ENCODE data around the gene TBC1D22B. TPM values are rescaled to one million over a fixed set of nuclear protein-coding genes. Genes with fewer than 3 reads are reported as not detected.
A peak's percentile ranks its signal among the peaks of the same experiment; 100 is the strongest.

TBC1D22B gene
- total and polyA plus RNA-seq, 2 experiments from 2014 or later: 5.0 to 8.3 TPM

- no peak for DNase-seq
- no peaks in the 10 kb centered on the region for H3K27me3 ChIP-seq (replicated peaks; ENCODE audit: insufficient read depth)
- H3K4me2 ChIP-seq (ENCODE audit: unreplicated experiment): no peak overlapping the region
- peaks cover 11% of the 10 kb centered on the region for H3K4me1 ChIP-seq (ENCODE audit: insufficient read depth)
- no peaks in the 10 kb centered on the region for H3F3A ChIP-seq (ENCODE audit: insufficient read depth)
- WGBS, 2 experiments (ENCODE audit: low coverage in 1 of 2, low lambda C conversion rate in 2 of 2, missing lambda C conversion rate in 2 of 2): 80 to 92% methylated on average over 3 of the region's 3 CpGs
- H2AFZ ChIP-seq: no peak overlapping the region
- no peak overlapping the region for H3K9ac ChIP-seq
- no peaks in the 10 kb centered on the region for H4K20me1 ChIP-seq (ENCODE audit: insufficient read depth)
- no peak overlapping the region for H3K4me3 ChIP-seq
- no peaks in the 10 kb centered on the region for H3K9me2 ChIP-seq (ENCODE audit: insufficient read depth)
- no peaks in the 10 kb centered on the region for H3K36me3 ChIP-seq (ENCODE audit: low read depth)
- peaks cover 21% of the 10 kb centered on the region for H3K79me2 ChIP-seq (ENCODE audit: insufficient read depth)
- in situ Hi-C loops (cut with MboI): no loop called here
- TF ChIP-seq EZH2 (IDR thresholded peaks at IDR 0.05; ENCODE audit: insufficient read depth, poor library complexity, severe bottlenecking) (no peak), EZH2phosphoT487 (IDR thresholded peaks at IDR 0.05; ENCODE audit: insufficient read depth, low read depth) (no peak)
- H3K27ac ChIP-seq: no peak overlapping the region
- H3K9me3 ChIP-seq (ENCODE audit: low read depth): no peaks in the 10 kb centered on the region
These were observed 93.5 kb downstream of the TBC1D22B start for GRCh38 chr6:37351027-37351426.

DNA sequence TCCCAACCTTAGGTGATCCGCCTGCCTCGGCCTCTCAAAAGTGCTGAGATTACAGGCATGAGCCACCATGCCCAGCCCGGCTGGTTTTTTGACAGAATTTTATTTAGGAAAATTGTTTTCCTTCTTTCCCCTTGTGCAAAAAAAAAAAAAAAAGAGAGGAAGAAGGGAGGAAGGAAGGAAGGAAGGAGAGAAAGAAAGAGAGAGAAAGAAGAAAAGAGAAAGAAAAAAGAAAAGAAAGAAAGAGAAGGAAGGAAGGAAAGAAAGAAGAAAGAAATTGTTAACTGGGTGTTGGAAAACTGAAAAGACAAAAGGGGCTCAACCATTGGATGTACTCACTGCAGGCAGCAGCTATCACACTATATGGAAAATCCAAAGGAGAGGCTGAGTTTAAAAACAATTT, 94.8 kb downstream of the TBC1D22B start:
- H3K27me3 ChIP-seq (replicated peaks; ENCODE audit: insufficient read depth): no peaks in the 10 kb centered on the region
- no peak overlapping the region for H3K4me3 ChIP-seq
- in situ Hi-C loops (cut with MboI): no loop called here

DNA sequence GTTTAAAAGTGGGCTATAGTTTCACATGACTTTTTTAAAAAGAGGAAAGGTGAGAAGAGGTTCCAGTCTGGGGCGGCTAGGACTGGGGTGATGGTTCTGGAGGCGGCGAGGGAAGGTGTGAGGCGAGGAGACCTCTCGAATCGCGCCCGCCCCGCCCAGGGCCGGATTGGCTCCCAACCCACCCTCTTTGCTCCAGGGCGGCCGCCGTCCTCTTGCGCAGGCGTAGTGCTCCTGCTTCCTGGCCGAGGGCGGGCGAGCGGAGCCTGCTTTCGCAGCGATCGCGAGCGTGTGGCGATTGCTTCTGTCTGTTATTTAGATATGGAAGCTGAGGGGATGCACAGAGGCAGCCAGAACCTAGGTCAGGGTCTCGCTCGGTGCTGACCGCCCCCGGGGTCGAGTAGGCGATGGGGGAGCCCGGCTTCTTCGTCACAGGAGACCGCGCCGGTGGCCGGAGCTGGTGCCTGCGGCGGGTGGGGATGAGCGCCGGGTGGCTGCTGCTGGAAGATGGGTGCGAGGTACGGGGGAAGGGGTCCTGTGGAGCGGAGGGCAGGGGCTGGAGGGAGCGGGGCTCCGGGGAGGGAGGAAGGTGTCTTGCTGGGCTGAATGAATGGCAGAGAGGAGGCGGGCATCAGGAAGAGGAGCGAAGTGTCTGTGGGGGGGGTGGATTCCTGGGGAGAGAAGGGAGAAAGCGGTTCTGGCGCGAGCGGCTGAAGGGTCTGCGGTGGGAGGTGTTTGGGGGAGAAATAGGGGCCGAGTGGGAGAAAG, 96.4 kb downstream of the TBC1D22B start, which contains the start of gene RNF8:
TSS of gene RNF8 (plus strand) at position 223 of the 765 bp plus-strand sequence. CDS start at position 405, 182 bp downstream.
- in situ Hi-C loops (cut with MboI): no loop called here
- Histone ChIP-seq H3K9me3 (ENCODE audit: low read depth) (no peaks in the 10 kb centered on the region), H3K9ac (peak within 1 kb of the TSS; percentile 89), H3K9me2 (ENCODE audit: insufficient read depth) (no peaks in the 10 kb centered on the region), H2AFZ (peak within 1 kb of the TSS; percentile 95), H3K4me1 (ENCODE audit: insufficient read depth) (peaks cover 11% of the 10 kb centered on the region), H3K27ac (peak within 1 kb of the TSS; percentile 28), H3F3A (ENCODE audit: insufficient read depth) (no peaks in the 10 kb centered on the region), H3K27me3 (replicated peaks; ENCODE audit: insufficient read depth) (no peaks in the 10 kb centered on the region), H3K36me3 (ENCODE audit: low read depth) (no peaks in the 10 kb centered on the region), H3K4me2 (ENCODE audit: unreplicated experiment) (peak within 1 kb of the TSS; percentile 91), H4K20me1 (ENCODE audit: insufficient read depth) (no peaks in the 10 kb centered on the region), H3K4me3 (peak within 1 kb of the TSS; percentile 81), H3K79me2 (ENCODE audit: insufficient read depth) (peaks cover 50% of the 10 kb centered on the region)
- TF ChIP-seq EZH2phosphoT487 (IDR thresholded peaks at IDR 0.05; ENCODE audit: insufficient read depth, low read depth) (no peak), EZH2 (IDR thresholded peaks at IDR 0.05; ENCODE audit: insufficient read depth, poor library complexity, severe bottlenecking) (no peak)
- peak; percentile 95 for DNase-seq
- WGBS, 2 experiments (ENCODE audit: low coverage in 1 of 2, low lambda C conversion rate in 2 of 2, missing lambda C conversion rate in 2 of 2): 0% methylated on average over 46 to 54 of the region's 54 CpGs

More for the DNA sequence above, 94.8 kb downstream of the TBC1D22B start:
- no peak overlapping the region for H3K9ac ChIP-seq
- H3K9me3 ChIP-seq (ENCODE audit: low read depth): no peaks in the 10 kb centered on the region
- no peaks in the 10 kb centered on the region for H3K9me2 ChIP-seq (ENCODE audit: insufficient read depth)
- H4K20me1 ChIP-seq (ENCODE audit: insufficient read depth): no peaks in the 10 kb centered on the region
- H3K4me2 ChIP-seq (ENCODE audit: unreplicated experiment): no peak overlapping the region
- no peaks in the 10 kb centered on the region for H3K36me3 ChIP-seq (ENCODE audit: low read depth)
- 93 to 97% methylated on average over 3 of the region's 3 CpGs for WGBS, 2 experiments (ENCODE audit: low coverage in 1 of 2, low lambda C conversion rate in 2 of 2, missing lambda C conversion rate in 2 of 2)
- H3K27ac ChIP-seq: no peak overlapping the region
- no peak overlapping the region for H2AFZ ChIP-seq
- TF ChIP-seq EZH2phosphoT487 (IDR thresholded peaks at IDR 0.05; ENCODE audit: insufficient read depth, low read depth): no peak
- no peak for TF ChIP-seq EZH2 (IDR thresholded peaks at IDR 0.05; ENCODE audit: insufficient read depth, poor library complexity, severe bottlenecking)
- H3K79me2 ChIP-seq (ENCODE audit: insufficient read depth): peaks cover 34% of the 10 kb centered on the region
- H3F3A ChIP-seq (ENCODE audit: insufficient read depth): no peaks in the 10 kb centered on the region
- peaks cover 11% of the 10 kb centered on the region for H3K4me1 ChIP-seq (ENCODE audit: insufficient read depth)
- no peak for DNase-seq

DNA sequence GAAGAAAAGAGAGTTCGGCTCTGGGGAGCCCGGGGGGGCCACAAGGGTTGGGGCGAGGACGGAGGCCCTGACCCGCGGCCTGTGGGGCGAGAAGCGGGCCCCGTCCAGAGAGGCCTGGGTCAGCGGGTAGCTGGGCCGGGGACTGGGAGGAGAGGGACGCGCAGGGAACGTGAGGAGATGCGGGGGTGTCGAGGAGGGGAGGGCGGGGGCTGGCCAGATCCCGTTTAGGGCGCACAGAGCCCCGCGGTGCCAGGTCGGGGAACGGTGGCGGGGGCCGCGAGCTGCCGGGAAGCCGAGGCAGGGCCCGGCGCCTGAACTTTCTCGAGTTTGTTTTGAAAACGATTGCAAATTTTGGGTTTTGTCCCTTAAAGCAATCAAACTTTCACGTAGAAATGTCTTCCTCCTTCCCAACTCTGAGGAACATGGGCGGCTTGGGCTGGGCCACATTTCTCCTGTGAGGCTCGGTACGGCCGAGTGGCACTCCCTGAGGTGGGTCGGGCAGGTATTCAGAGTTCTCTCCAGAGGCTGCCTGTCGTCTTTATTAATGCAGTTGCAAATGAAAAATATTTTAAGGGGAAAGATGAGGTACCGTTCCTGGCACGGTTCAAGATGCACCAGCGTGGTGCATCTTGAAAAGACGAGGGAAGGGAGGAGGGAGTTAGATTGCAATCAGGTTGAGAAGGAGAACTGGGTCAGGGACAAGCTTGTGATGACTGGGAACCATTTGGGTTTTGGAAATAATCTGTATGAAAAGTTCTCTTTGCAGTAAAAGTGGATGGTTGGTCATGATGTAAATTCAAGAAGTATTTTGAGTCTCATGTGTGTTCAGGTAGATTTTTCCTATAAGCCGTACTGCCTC, 97.2 kb downstream of the TBC1D22B start:
- H3K79me2 ChIP-seq (ENCODE audit: insufficient read depth): peaks cover 58% of the 10 kb centered on the region
- no peaks in the 10 kb centered on the region for H3K27me3 ChIP-seq (replicated peaks; ENCODE audit: insufficient read depth)
- H3K9me2 ChIP-seq (ENCODE audit: insufficient read depth): no peaks in the 10 kb centered on the region
- peak overlapping the region; percentile 28 for H3K27ac ChIP-seq
- DNase-seq: peak; percentile 72
- H3F3A ChIP-seq (ENCODE audit: insufficient read depth): no peaks in the 10 kb centered on the region
- no peaks in the 10 kb centered on the region for H3K36me3 ChIP-seq (ENCODE audit: low read depth)
- TF ChIP-seq EZH2phosphoT487 (IDR thresholded peaks at IDR 0.05; ENCODE audit: insufficient read depth, low read depth) (no peak), EZH2 (IDR thresholded peaks at IDR 0.05; ENCODE audit: insufficient read depth, poor library complexity, severe bottlenecking) (no peak)
- peak overlapping the region; percentile 95 for H2AFZ ChIP-seq
- H3K4me2 ChIP-seq (ENCODE audit: unreplicated experiment): peak overlapping the region; percentile 91
- H3K9ac ChIP-seq: peak overlapping the region; percentile 89
- H3K4me1 ChIP-seq (ENCODE audit: insufficient read depth): peaks cover 11% of the 10 kb centered on the region
- peak overlapping the region; percentile 81 for H3K4me3 ChIP-seq
- H3K9me3 ChIP-seq (ENCODE audit: low read depth): no peaks in the 10 kb centered on the region
- WGBS, 2 experiments (ENCODE audit: low coverage in 1 of 2, low lambda C conversion rate in 2 of 2, missing lambda C conversion rate in 2 of 2): 4 to 6% methylated on average over 16 to 44 of the region's 44 CpGs
- H4K20me1 ChIP-seq (ENCODE audit: insufficient read depth): no peaks in the 10 kb centered on the region
- in situ Hi-C loops (cut with MboI): no loop called here
